B cell (primary cell): ENCODE data around the gene TRIM44. TPM values are rescaled to one million over a fixed set of nuclear protein-coding genes. Genes with fewer than 3 reads are reported as not detected.
"Not testable (repeated sequence)": the region's sequence is repeated elsewhere in the genome, so short reads cannot be mapped to it uniquely, and the experiment has no call there.

Source experiments
- ATAC-seq: fragments of 200-7000 bp; cut with Tn5 transposase; one replicate; pipeline ENCODE4 v1.10.0; 2021; ENCODE audit warnings: low read depth, mild to moderate bottlenecking, moderate number of reproducible peaks, moderate library complexity
- CTCF ChIA-PET: fragments of 350-600 bp; sonication (Branson Sonifier 250); formaldehyde crosslinking; loops from one replicate; lab custom pipeline; 2021; ENCODE audit warnings: antibody characterized with exemption, inconsistent platforms; lab: Charles Lee
- POLR2A ChIA-PET: fragments of 350-600 bp; sonication (Branson Sonifier 250); formaldehyde crosslinking; loops from one replicate; lab custom pipeline; 2021; ENCODE audit warnings: antibody characterized with exemption; lab: Charles Lee
- DNase-seq: peaks from one replicate; pipeline ENCODE4 v3.0.0; 2013
- H2AFZ ChIP-seq: 2 replicates; pipeline ENCODE4 v1.6.1; 2012; ENCODE audit warnings: mild to moderate bottlenecking, low read depth, low read length; ENCODE audit not compliant: insufficient read depth, poor library complexity, severe bottlenecking
- H3K27ac ChIP-seq, 2 donors: 1 replicate in 1 of 2; 2 replicates in 1 of 2; pipeline ENCODE4 v1.5.1; 2012 to 2013; ENCODE audit warnings: low read length in 2 of 2, mild to moderate bottlenecking in 2 of 2, moderate library complexity in 1 of 2
- H3K27me3 ChIP-seq, 4 experiments: fragments of 200-600 bp in 1 of 4; sonication (generic) in 1 of 4; replicated peaks in 1 of 4; 1 replicate in 2 of 4; 2 replicates in 2 of 4; pipeline versions ENCODE4 v1.6.1 to v1.7.0; 2013 to 2016; ENCODE audit warnings: low read length in 3 of 4, mild to moderate bottlenecking in 2 of 4, mixed read lengths in 1 of 4, moderate library complexity in 1 of 4; ENCODE audit not compliant: insufficient read depth in 4 of 4, control insufficient read depth in 3 of 4; ENCODE audit errors: control extremely low read depth in 1 of 4
- H3K36me3 ChIP-seq, 2 experiments: replicated peaks in 1 of 2; 1 replicate in 1 of 2; 2 replicates in 1 of 2; pipeline versions ENCODE4 v1.6.1 to v1.7.1; 2013; ENCODE audit warnings: low read length in 1 of 2; ENCODE audit not compliant: insufficient read depth in 2 of 2, control insufficient read depth in 1 of 2; ENCODE audit errors: control extremely low read depth in 1 of 2, extremely low read depth in 1 of 2
- H3K4me1 ChIP-seq, 2 donors: fragments of 200-600 bp in 1 of 2; sonication (generic) in 1 of 2; 1 replicate in 1 of 2; 2 replicates in 1 of 2; pipeline versions ENCODE4 v1.5.1 to v1.6.1; 2013 to 2017; ENCODE audit warnings: low read length in 2 of 2; ENCODE audit not compliant: control insufficient read depth in 2 of 2, insufficient read depth in 2 of 2
- H3K4me2 ChIP-seq: replicated peaks from 2 replicates; pipeline ENCODE3; 2012; ENCODE audit warnings: mild to moderate bottlenecking, low read depth, low read length; ENCODE audit not compliant: poor library complexity, severe bottlenecking
- H3K4me3 ChIP-seq, 5 experiments: fragments of 200-600 bp in 1 of 5; sonication (generic) in 1 of 5; 1 replicate in 3 of 5; 2 replicates in 2 of 5; pipeline versions ENCODE4 v1.5.1 to v1.7.0; 2011 to 2016; ENCODE audit warnings: low read length in 4 of 5, mild to moderate bottlenecking in 4 of 5, low read depth in 2 of 5, control low read depth in 1 of 5, moderate library complexity in 1 of 5; ENCODE audit not compliant: insufficient read depth in 1 of 5; ENCODE audit errors: control extremely low read depth in 1 of 5, extremely low read depth in 1 of 5
- H3K79me2 ChIP-seq: fragments of 200-600 bp; sonication (generic); one replicate; pipeline ENCODE4 v1.6.0; 2016; ENCODE audit warnings: low read length; ENCODE audit not compliant: control insufficient read depth, insufficient read depth
- H3K9ac ChIP-seq: fragments of 200-600 bp; sonication (generic); 2 replicates; pipeline ENCODE4 v1.6.1; 2017; ENCODE audit warnings: mild to moderate bottlenecking, low read length, moderate library complexity
- H3K9me3 ChIP-seq, 3 donors: one replicate each; pipeline versions ENCODE4 v1.6.1 to v1.7.1; 2013; ENCODE audit warnings: low read length in 2 of 3; ENCODE audit not compliant: control insufficient read depth in 2 of 3, insufficient read depth in 1 of 3; ENCODE audit errors: control extremely low read depth in 1 of 3
- H4K20me1 ChIP-seq: 2 replicates; pipeline ENCODE4 v1.6.0; 2012; ENCODE audit warnings: mild to moderate bottlenecking, low read length; ENCODE audit not compliant: insufficient read depth, control insufficient read depth, poor library complexity, severe bottlenecking
- H3K27ac Mint-ChIP-seq: one replicate; pipeline ENCODE4 v1.8.0; 2021; ENCODE audit warnings: mixed read lengths
- H3K27me3 Mint-ChIP-seq: one replicate; pipeline ENCODE4 v1.8.0; 2021; ENCODE audit warnings: mixed read lengths
- H3K4me1 Mint-ChIP-seq: one replicate; pipeline ENCODE4 v1.8.0; 2021; ENCODE audit warnings: mixed read lengths
- H3K4me3 Mint-ChIP-seq: one replicate; pipeline ENCODE4 v1.8.0; 2021; ENCODE audit warnings: mixed read lengths
- H3K9me3 Mint-ChIP-seq: one replicate; pipeline ENCODE4 v1.8.0; 2022; ENCODE audit warnings: mixed read lengths; ENCODE audit not compliant: insufficient read depth
- EZH2 ChIP-seq: IDR thresholded peaks from 2 replicates; pipeline ENCODE4 v1.6.1; 2012; ENCODE audit warnings: borderline replicate concordance, low read depth, mild to moderate bottlenecking, moderate library complexity, low read length; ENCODE audit not compliant: insufficient read depth, poor library complexity, severe bottlenecking
- WGBS: methylation state at CpG from one replicate; pipeline ENCODE4 v1.1.5; 2013; ENCODE audit warnings: missing lambda C conversion rate; ENCODE audit not compliant: insufficient coverage; 5-methylcytosine and 5-hydroxymethylcytosine counted together
- intact Hi-C: fragments of 100-400 bp; cut with micrococcal nuclease; formaldehyde crosslinking; loops from one replicate; pipeline ENCODE4 v1.10.0; 2022
- polyA plus RNA-seq: library from polyadenylated mRNA; depleted of rRNA; stranded (reverse); fragments of >200 nt; gene quantifications from 2 replicates; pipeline ENCODE4 v1.2.3, GENCODE V29; 2012
- total RNA-seq, 2 donors: library from RNA; stranded (reverse); fragments of 120-200 nt in 1 of 2; gene quantifications; 1 replicate in 1 of 2; 2 replicates in 1 of 2; pipeline versions ENCODE4 v1.2.3 to v1.2.4, GENCODE V29; 2013 to 2022
- TF ChIP-seq, protein P1 (sequence below): fragments of 200-600 bp; IDR thresholded peaks from one replicate; pipeline ENCODE4 v1.8.0; 2022; ENCODE audit warnings: antibody characterized with exemption, mild to moderate bottlenecking

The TRIM44 gene
- total and polyA plus RNA-seq, 2 donors (not counting 1 experiment from before 2014, with no cell fraction given): 39.1 to 71.1 TPM

DNA sequence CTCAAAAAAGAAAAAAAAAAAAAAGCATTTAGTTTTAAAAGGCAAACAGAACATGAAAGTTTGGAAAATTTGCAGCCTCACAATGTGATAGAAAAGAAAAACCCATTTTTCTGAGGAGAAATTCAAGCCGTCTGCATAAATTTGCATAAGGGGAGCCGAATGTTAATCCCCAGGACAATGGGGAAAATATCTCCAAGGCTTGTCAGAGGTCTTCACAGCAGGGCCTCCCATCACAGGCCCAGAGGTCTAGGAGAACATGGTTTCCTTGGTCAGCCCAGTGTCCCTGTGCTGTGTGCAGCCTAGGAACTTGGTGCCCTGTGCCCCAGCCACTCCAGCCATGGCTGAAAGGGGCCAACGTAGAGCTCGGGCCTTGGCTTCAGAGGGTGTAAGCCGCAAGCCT, 109.1 kb downstream of the TRIM44 start:
- intact Hi-C loops: no loop called here
- H3K9me3 Mint-ChIP-seq: peaks cover 15% of the 10 kb centered on the region
- 98% methylated on average over 5 of the region's 5 CpGs for WGBS

DNA sequence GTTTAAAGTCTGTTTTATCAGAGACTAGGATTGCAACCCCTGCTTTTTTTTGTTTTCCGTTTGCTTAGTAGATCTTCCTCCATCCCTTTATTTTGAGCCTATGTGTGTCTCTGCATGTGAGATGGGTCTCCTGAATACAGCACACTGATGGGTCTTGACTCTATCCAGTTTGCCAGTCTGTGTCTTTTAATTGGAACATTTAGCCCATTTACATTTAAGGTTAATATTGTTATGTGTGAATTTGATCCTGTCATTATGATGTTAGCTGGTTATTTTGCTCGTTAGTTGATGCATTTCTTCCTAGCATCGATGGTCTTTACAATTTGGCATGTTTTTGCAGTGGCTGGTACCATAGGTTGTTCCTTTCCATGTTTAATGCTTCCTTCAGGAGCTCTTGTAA, 114.7 kb downstream of the TRIM44 start:
- POLR2A ChIA-PET, H3K4me3 ChIP-seq, intact Hi-C loops, ATAC-seq, H3K9ac ChIP-seq, H3K4me2 ChIP-seq, H3K4me3 Mint-ChIP-seq, CTCF ChIA-PET, H3K27me3 ChIP-seq, H2AFZ ChIP-seq, H3K27ac Mint-ChIP-seq, H3K27me3 Mint-ChIP-seq, H3K4me1 ChIP-seq, H3K27ac ChIP-seq, H3K36me3 ChIP-seq, DNase-seq: not testable (repeated sequence)
- Histone ChIP-seq H3K79me2 (peaks cover 30% of the 10 kb centered on the region), H4K20me1 (peaks cover 16% of the 10 kb centered on the region), H3K9me3 (peaks cover 0 to 15% (median 8%) of the 10 kb centered on the region in 3 donors)
- Mint-ChIP-seq H3K9me3 (peaks cover 12% of the 10 kb centered on the region), H3K4me1 (peaks cover 25% of the 10 kb centered on the region)
- 100% methylated on average over 2 of the region's 3 CpGs for WGBS

More for the DNA sequence above, 109.1 kb downstream of the TRIM44 start:
- Histone ChIP-seq H3K27me3 (no peaks in the 10 kb centered on the region), H3K36me3 (peaks cover 0 to 3% of the 10 kb centered on the region in 2 experiments), H3K27ac (no peak overlapping the region), H3K4me2 (no peak overlapping the region), H3K4me3 (no peak overlapping the region), H4K20me1 (peaks cover 24% of the 10 kb centered on the region), H3K4me1 (no peaks in the 10 kb centered on the region), H2AFZ (no peak overlapping the region), H3K9me3 (peaks cover 0 to 15% (median 0%) of the 10 kb centered on the region in 3 donors), H3K9ac (no peak overlapping the region), H3K79me2 (peaks cover 62% of the 10 kb centered on the region)
- no peak for ATAC-seq
- DNase-seq: no peak
- Mint-ChIP-seq H3K27ac (no peak overlapping the region), H3K4me3 (no peak overlapping the region), H3K27me3 (no peaks in the 10 kb centered on the region), H3K4me1 (peaks cover 18% of the 10 kb centered on the region)
- ChIA-PET CTCF (no interaction called here), POLR2A (no interaction called here)
- TF ChIP-seq, protein P1, sequence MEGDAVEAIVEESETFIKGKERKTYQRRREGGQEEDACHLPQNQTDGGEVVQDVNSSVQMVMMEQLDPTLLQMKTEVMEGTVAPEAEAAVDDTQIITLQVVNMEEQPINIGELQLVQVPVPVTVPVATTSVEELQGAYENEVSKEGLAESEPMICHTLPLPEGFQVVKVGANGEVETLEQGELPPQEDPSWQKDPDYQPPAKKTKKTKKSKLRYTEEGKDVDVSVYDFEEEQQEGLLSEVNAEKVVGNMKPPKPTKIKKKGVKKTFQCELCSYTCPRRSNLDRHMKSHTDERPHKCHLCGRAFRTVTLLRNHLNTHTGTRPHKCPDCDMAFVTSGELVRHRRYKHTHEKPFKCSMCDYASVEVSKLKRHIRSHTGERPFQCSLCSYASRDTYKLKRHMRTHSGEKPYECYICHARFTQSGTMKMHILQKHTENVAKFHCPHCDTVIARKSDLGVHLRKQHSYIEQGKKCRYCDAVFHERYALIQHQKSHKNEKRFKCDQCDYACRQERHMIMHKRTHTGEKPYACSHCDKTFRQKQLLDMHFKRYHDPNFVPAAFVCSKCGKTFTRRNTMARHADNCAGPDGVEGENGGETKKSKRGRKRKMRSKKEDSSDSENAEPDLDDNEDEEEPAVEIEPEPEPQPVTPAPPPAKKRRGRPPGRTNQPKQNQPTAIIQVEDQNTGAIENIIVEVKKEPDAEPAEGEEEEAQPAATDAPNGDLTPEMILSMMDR: no peak
- no peak for TF ChIP-seq EZH2

GRCh38 chr11:35778943-35779342, 116.4 kb downstream of the TRIM44 start:
- intact Hi-C loops, H3K4me3 ChIP-seq, POLR2A ChIA-PET, H3K27ac ChIP-seq, H3K27me3 ChIP-seq, ATAC-seq, DNase-seq, H3K9me3 ChIP-seq, H3K4me2 ChIP-seq, H3K4me3 Mint-ChIP-seq, H2AFZ ChIP-seq, H3K27ac Mint-ChIP-seq, H3K9ac ChIP-seq, H3K27me3 Mint-ChIP-seq, H3K36me3 ChIP-seq, H3K4me1 ChIP-seq, CTCF ChIA-PET: not testable (repeated sequence)
- Mint-ChIP-seq H3K4me1 (peaks cover 41% of the 10 kb centered on the region), H3K9me3 (peaks cover 12% of the 10 kb centered on the region)
- 98% methylated on average over 8 of the region's 8 CpGs for WGBS
- Histone ChIP-seq H3K79me2 (peaks cover 22% of the 10 kb centered on the region), H4K20me1 (peaks cover 28% of the 10 kb centered on the region)
